Vagina (tissue), 2 donors: Measurements from ENCODE around the gene RPLP2. TPM values are rescaled to one million over a fixed set of nuclear protein-coding genes. Genes with fewer than 3 reads are reported as not detected.
A peak's percentile ranks its signal among the peaks of the same experiment; 100 is the strongest.

ENCODE experiments used
- DNase-seq, 2 donors: peaks; one replicate each; pipeline ENCODE4 v3.0.0-alpha.2; 2017; ENCODE audit errors: extremely low spot score in 2 of 2
- H3K27ac ChIP-seq: fragments of 200-600 bp; sonication (generic); one replicate; pipeline ENCODE4 v1.5.1; 2019
- H3K27me3 ChIP-seq: fragments of 200-600 bp; sonication (generic); one replicate; pipeline ENCODE4 v1.5.1; 2019
- H3K36me3 ChIP-seq, 2 donors: fragments of 200-600 bp; sonication (generic); one replicate each; pipeline ENCODE4 v1.5.1; 2017 to 2019
- H3K4me1 ChIP-seq: fragments of 200-600 bp; sonication (generic); one replicate; pipeline ENCODE4 v1.5.1; 2019
- H3K4me3 ChIP-seq, 2 donors: fragments of 200-600 bp; sonication (generic); 1 replicate in 1 of 2; 2 replicates in 1 of 2; pipeline ENCODE4 v1.5.1; 2016 to 2019
- H3K9me3 ChIP-seq: fragments of 200-600 bp; sonication (generic); one replicate; pipeline ENCODE4 v1.5.1; 2019
- CTCF ChIP-seq, 3 experiments: fragments of 450-650 bp in 2 of 3; fragments of 200-600 bp in 1 of 3; sonication (generic) in 1 of 3; IDR thresholded peaks; one replicate each; pipeline ENCODE4 v1.5.1; 2017 to 2019; ENCODE audit warnings: antibody characterized with exemption in 3 of 3, mild to moderate bottlenecking in 2 of 3, moderate library complexity in 2 of 3
- POLR2A ChIP-seq, 2 donors: fragments of 450-650 bp; IDR thresholded peaks; one replicate each; pipeline ENCODE4 v1.6.1; 2017; ENCODE audit warnings: antibody characterized with exemption in 2 of 2, mild to moderate bottlenecking in 2 of 2, moderate library complexity in 2 of 2
- POLR2AphosphoS5 ChIP-seq, 2 donors: sonication (generic); formaldehyde crosslinking; IDR thresholded peaks; one replicate each; pipeline ENCODE4 v1.9.0; 2017; ENCODE audit warnings: antibody characterized with exemption in 2 of 2, mild to moderate bottlenecking in 2 of 2, low read depth in 1 of 2; ENCODE audit not compliant: insufficient read depth in 1 of 2
- intact Hi-C: fragments of 100-400 bp; cut with DNase I; formaldehyde crosslinking; loops from one replicate; pipeline ENCODE4 v1.15.1; 2023
- total RNA-seq: library from RNA; depleted of rRNA; stranded (reverse); fragments of >200 nt; gene quantifications from one replicate; pipeline ENCODE4 v1.2.3, GENCODE V29; 2016

RPLP2 gene
- total RNA-seq, 1 donor from 2014 or later = 1,068 TPM

- DNase-seq = no peak
- Histone ChIP-seq H3K27me3 (no peaks in the 10 kb centered on the region), H3K27ac (peak within 1 kb of the TSS; percentile 87), H3K9me3 (no peaks in the 10 kb centered on the region), H3K36me3 (peaks cover 0 to 13% of the 10 kb centered on the region in 2 donors), H3K4me3 (peak within 1 kb of the TSS; percentile 65 to 97), H3K4me1 (peaks cover 37% of the 10 kb centered on the region)
- TF ChIP-seq POLR2AphosphoS5 (IDR thresholded peaks at IDR 0.05; ENCODE audit: insufficient read depth in 1 of 2, low read depth in 1 of 2) (no peak), CTCF (IDR thresholded peaks at IDR 0.05) (peak; percentile 73 to 89 (median 77)), POLR2A (IDR thresholded peaks at IDR 0.05) (no peak)
- intact Hi-C loops = no loop called here
These were observed 11.6 kb upstream of the RPLP2 start, which contains the start of gene SLC25A22 for GRCh38 chr11:798093-798713. TSS of gene SLC25A22 (minus strand) at chr11:798281. CDS start at chr11:795006, 3,275 bp downstream.

- intact Hi-C loops = no loop called here
- TF ChIP-seq CTCF (IDR thresholded peaks at IDR 0.05) (no peak), POLR2AphosphoS5 (IDR thresholded peaks at IDR 0.05; ENCODE audit: insufficient read depth in 1 of 2, low read depth in 1 of 2) (no peak), POLR2A (IDR thresholded peaks at IDR 0.05) (no peak)
- Histone ChIP-seq H3K4me3 (no peak overlapping the region), H3K9me3 (no peaks in the 10 kb centered on the region), H3K27ac (no peak overlapping the region), H3K36me3 (peaks cover 0 to 13% of the 10 kb centered on the region in 2 donors), H3K27me3 (no peaks in the 10 kb centered on the region), H3K4me1 (peaks cover 42% of the 10 kb centered on the region)
- DNase-seq = no peak
These were observed 10.0 kb upstream of the RPLP2 start for GRCh38 chr11:799641-800316.

- DNase-seq = no peak
- Histone ChIP-seq H3K27me3 (no peaks in the 10 kb centered on the region), H3K4me1 (peaks cover 39% of the 10 kb centered on the region), H3K9me3 (no peaks in the 10 kb centered on the region), H3K4me3 (no peak overlapping the region), H3K27ac (no peak overlapping the region), H3K36me3 (peaks cover 0 to 13% of the 10 kb centered on the region in 2 donors)
- no peak for TF ChIP-seq POLR2A (IDR thresholded peaks at IDR 0.05)
- no peak for TF ChIP-seq CTCF (IDR thresholded peaks at IDR 0.05)
- no peak for TF ChIP-seq POLR2AphosphoS5 (IDR thresholded peaks at IDR 0.05; ENCODE audit: insufficient read depth in 1 of 2, low read depth in 1 of 2)
- intact Hi-C loops = no loop called here
These were observed 9.3 kb upstream of the RPLP2 start for GRCh38 chr11:800473-800872.

- intact Hi-C loops = no loop called here
- peaks cover 34% of the 10 kb centered on the region for H3K4me1 ChIP-seq
- H3K27me3 ChIP-seq = no peaks in the 10 kb centered on the region
- no peak overlapping the region for H3K27ac ChIP-seq
- peaks cover 0 to 13% of the 10 kb centered on the region in 2 donors for H3K36me3 ChIP-seq
- TF ChIP-seq POLR2AphosphoS5 (IDR thresholded peaks at IDR 0.05; ENCODE audit: insufficient read depth in 1 of 2, low read depth in 1 of 2) = no peak
- TF ChIP-seq CTCF (IDR thresholded peaks at IDR 0.05) = no peak
- H3K4me3 ChIP-seq = no peak overlapping the region
- H3K9me3 ChIP-seq = no peaks in the 10 kb centered on the region
- DNase-seq = no peak
These were observed 8.5 kb upstream of the RPLP2 start for GRCh38 chr11:801097-801780.
